NCI-H2081 treated with DMSO at 0.1 percent for 48 hours (cell line): ENCODE measurements around the gene SLC43A2.
"Not testable (repeated sequence)": the region's sequence is repeated elsewhere in the genome, so short reads cannot be mapped to it uniquely, and the experiment has no call there.

Experiments
- DNase-seq: peaks from one replicate; lab custom pipeline; 2025; lab: John Stamatoyannopoulos, UW

The SLC43A2 gene

DNA sequence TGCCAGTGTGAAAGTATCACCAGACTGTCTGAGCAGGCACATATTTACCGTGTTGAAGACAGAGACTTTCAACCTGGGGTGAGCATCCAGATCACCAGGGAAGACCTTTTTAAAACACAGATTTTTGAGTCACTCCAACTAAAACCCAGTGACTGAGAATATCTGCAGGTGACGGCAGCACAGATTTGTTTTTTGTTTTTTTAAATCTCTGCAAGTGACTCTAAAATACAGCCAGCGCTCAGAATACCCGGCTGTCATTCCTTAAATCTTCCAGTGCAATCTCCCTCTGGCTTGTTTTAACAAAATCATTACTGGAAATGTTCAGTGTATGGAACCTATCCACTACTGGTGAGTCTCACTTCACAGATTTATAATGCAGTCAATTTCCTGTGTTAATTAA, 92.9 kb downstream of the SLC43A2 start:
- no peak for DNase-seq

DNA sequence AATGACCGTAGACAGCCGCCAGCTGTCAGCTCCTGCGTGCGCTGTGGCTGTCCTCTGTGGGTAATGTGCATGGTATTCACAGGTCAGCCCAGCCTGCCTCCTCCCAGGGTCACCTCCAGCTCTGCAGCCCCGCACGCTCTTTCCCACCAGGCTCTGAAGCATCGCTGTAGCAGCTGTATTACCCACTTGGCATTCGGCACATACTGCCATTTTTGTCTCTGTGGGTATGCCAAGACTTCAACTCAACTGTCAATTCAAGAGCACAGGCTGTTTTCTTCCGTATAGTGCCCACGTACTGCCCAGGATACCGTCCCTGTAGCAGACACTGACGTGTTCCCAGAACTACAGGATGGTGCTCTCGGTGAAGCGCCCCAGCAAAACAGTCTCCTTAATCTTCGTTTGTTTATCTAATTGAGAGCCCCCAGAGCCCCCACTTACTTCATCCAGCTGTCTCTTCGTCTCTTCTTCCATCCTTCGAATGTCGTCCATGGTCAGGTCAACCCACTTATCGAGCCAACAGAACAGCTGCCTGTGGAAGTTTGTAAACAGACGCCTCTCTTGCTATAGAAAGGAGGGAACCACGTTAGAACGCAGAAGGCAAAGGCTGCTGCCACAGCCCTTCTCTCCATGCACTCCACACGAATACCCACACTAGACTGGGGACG, 94.8 kb downstream of the SLC43A2 start:
- no peak for DNase-seq

GRCh38 chr17:1532836-1533602, 95.6 kb downstream of the SLC43A2 start:
- DNase-seq = no peak

- no peak for DNase-seq
Observed at GRCh38 chr17:1529863-1530262, 98.8 kb downstream of the SLC43A2 start.

GRCh38 chr17:1526876-1527275, 101.8 kb downstream of the SLC43A2 start:
- not testable (repeated sequence) for DNase-seq

GRCh38 chr17:1522626-1523025, 106.0 kb downstream of the SLC43A2 start:
- no peak for DNase-seq

GRCh38 chr17:1521086-1521640, 107.5 kb downstream of the SLC43A2 start:
- no peak for DNase-seq

DNA sequence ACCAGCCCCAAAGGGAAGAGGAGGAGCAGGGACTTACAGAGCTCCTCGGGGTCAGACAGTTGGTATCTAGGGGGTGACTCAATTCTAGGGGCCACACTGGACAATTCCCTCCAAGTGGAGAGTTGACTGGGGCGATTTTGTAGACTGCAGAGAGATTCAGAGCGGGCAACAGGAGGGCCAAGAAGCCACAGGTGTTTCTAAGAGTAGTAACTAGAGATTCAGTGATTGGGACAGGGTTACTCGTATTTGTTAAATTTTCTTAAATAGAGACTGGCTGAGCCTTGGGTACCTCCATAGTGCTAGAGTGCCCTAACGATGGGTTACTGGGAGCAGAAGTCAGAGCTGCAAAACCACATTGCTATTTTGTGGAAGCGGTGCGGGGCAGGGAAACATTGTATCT, 109.0 kb downstream of the SLC43A2 start:
- DNase-seq = no peak
